Neural crest cell (in vitro differentiated cells): ENCODE data around the gene MXRA8. TPM values are rescaled to one million over a fixed set of nuclear protein-coding genes. Genes with fewer than 3 reads are reported as not detected.

Source experiments
- DNase-seq: peaks from one replicate; pipeline ENCODE4 v3.0.0; 2021; ENCODE audit warnings: low read depth, mixed read lengths, low spot score
- H3K27ac Mint-ChIP-seq: one replicate; pipeline ENCODE4 v1.8.0; 2021; ENCODE audit warnings: mild to moderate bottlenecking, mixed read lengths; ENCODE audit not compliant: unreplicated experiment
- H3K27me3 Mint-ChIP-seq: 2 replicates; pipeline ENCODE4 v1.8.0; 2021; ENCODE audit warnings: low read depth, mild to moderate bottlenecking, mixed read lengths
- H3K36me3 Mint-ChIP-seq: 2 replicates; pipeline ENCODE4 v1.8.0; 2021; ENCODE audit warnings: low read depth, mild to moderate bottlenecking, mixed read lengths
- H3K4me1 Mint-ChIP-seq: 2 replicates; pipeline ENCODE4 v1.8.0; 2021; ENCODE audit warnings: mixed read lengths
- H3K4me3 Mint-ChIP-seq: one replicate; pipeline ENCODE4 v1.8.0; 2021; ENCODE audit warnings: mild to moderate bottlenecking, mixed read lengths
- H3K9me3 Mint-ChIP-seq: 2 replicates; pipeline ENCODE4 v1.8.0; 2021; ENCODE audit warnings: mixed read lengths
- total RNA-seq: library from RNA; stranded (reverse); gene quantifications from 2 replicates; pipeline ENCODE4 v1.2.1, GENCODE V29; 2021
- TF ChIP-seq, protein P1 (sequence below): fragments of 200-600 bp; sonication (generic); conservative IDR thresholded peaks from 2 replicates; pipeline ENCODE4 v1.5.0; 2021; ENCODE audit warnings: antibody characterized with exemption, mild to moderate bottlenecking

MXRA8 gene
- total RNA-seq, 1 donor from 2014 or later = 5.8 TPM

DNA sequence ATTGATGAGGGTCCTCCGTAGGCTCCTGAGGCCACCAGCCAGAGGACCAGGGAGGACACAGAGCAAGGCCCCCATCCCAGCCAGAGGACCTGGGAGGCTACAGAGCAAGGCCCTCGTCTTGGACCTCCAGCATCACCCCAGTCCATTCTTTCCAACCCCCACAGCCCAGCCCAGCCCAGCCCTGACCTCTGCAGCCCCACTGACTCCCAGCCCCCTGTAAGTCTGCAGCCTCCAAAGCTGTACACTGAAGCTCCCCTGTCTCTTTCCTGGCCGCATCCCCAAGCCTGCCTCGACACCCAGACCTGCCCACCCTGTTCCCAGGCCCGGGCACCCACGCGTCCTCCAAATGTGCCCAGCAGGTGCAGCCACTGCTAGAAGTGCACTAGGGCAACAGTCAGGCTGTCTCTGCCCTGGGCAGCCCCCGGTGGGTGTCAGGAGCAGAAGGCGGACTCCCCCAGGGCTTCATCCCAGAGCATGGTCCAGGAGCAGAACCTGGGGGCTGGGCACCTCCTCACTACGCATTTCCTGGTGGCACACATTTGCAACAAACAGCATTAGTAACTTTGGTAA lies 11.2 kb downstream of the MXRA8 start:
- H3K4me3 Mint-ChIP-seq = peak overlapping the region; percentile 85
- TF ChIP-seq, protein P1, sequence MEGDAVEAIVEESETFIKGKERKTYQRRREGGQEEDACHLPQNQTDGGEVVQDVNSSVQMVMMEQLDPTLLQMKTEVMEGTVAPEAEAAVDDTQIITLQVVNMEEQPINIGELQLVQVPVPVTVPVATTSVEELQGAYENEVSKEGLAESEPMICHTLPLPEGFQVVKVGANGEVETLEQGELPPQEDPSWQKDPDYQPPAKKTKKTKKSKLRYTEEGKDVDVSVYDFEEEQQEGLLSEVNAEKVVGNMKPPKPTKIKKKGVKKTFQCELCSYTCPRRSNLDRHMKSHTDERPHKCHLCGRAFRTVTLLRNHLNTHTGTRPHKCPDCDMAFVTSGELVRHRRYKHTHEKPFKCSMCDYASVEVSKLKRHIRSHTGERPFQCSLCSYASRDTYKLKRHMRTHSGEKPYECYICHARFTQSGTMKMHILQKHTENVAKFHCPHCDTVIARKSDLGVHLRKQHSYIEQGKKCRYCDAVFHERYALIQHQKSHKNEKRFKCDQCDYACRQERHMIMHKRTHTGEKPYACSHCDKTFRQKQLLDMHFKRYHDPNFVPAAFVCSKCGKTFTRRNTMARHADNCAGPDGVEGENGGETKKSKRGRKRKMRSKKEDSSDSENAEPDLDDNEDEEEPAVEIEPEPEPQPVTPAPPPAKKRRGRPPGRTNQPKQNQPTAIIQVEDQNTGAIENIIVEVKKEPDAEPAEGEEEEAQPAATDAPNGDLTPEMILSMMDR = no peak
- peaks cover 14% of the 10 kb centered on the region for H3K4me1 Mint-ChIP-seq
- no peaks in the 10 kb centered on the region for H3K9me3 Mint-ChIP-seq
- H3K27ac Mint-ChIP-seq = no peak overlapping the region
- H3K27me3 Mint-ChIP-seq = peaks cover 3% of the 10 kb centered on the region
- no peak for DNase-seq
- H3K36me3 Mint-ChIP-seq = no peaks in the 10 kb centered on the region

DNA sequence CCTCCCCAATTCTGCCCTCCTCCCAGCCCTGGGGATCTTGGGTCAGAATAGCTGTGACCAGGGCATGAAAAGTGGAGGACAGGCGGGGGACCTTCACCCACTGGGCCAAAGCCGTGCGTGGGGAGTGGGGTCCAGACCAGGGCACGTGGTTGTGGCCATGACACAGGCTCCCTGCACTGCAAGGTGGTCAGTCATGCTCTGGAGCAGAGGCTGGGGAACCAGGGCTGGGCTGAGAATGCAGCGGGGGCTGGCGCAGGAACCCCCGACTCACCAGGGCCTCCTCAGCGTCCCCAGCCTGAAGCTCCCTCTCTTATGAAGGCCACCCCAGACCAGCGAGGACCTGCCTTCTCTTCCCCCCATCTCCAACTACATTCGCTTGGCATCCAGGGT lies 11.9 kb downstream of the MXRA8 start:
- Mint-ChIP-seq H3K27ac (no peak overlapping the region), H3K9me3 (no peaks in the 10 kb centered on the region), H3K36me3 (no peaks in the 10 kb centered on the region), H3K27me3 (no peaks in the 10 kb centered on the region), H3K4me1 (peaks cover 13% of the 10 kb centered on the region), H3K4me3 (peak overlapping the region; percentile 85)
- DNase-seq = no peak
- TF ChIP-seq, protein P1 = no peak

DNA sequence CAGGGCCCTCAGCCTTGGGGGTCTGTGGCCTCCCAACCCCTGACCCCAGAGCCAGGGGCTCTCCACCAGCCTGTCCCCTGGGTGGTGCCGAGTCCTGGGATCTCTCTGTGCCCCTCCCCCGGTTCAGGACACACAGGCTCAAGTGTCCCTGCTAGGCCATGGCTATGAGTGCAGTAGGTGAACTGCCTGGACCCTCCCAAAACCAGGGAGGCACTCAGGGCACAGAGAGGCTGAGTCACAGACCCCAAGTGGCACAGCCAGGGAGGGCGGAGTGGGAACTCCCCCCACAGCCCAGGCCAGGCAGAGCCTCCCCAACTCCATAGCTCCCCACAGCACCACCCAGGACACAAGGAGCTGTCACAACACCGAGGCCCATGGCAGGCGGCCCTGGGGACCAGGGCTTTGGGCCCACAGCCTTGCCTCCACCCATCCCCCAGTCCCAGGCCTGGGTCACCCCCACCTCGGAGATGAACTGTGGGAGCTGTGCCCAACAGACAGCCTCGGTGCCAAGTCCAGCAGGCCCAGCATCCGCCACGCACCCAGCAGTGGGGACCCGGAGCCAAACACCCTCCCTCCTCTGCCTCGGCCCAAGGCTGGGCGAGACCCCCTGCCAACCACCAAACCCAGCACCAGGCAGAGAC lies 12.4 kb downstream of the MXRA8 start:
- no peaks in the 10 kb centered on the region for H3K27me3 Mint-ChIP-seq
- TF ChIP-seq, protein P1 = no peak
- no peaks in the 10 kb centered on the region for H3K9me3 Mint-ChIP-seq
- peaks cover 4% of the 10 kb centered on the region for H3K36me3 Mint-ChIP-seq
- no peak for DNase-seq
- H3K27ac Mint-ChIP-seq = no peak overlapping the region
- peak overlapping the region; percentile 38 for H3K4me3 Mint-ChIP-seq
- H3K4me1 Mint-ChIP-seq = peaks cover 13% of the 10 kb centered on the region

DNA sequence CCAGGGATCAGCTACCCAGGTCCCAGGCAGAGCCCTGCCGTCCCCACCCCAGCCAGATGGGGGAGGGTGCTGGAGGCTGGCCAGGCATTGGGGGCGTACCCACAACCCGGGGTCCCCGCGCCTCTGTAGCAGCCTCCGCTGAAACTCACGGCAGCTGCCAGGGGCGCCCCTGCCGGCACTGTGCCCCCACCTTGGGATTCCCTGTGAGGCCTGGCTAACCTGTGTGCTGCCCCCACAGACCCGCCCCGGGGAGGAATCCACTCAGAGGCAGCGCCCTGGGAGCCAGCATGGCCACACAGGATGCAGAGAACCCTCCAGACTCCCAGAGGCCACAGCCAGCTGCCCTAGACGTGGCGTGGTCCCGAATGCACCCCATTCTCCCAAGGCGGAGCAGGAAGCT lies 13.0 kb downstream of the MXRA8 start:
- Mint-ChIP-seq H3K9me3 (no peaks in the 10 kb centered on the region), H3K4me1 (peaks cover 13% of the 10 kb centered on the region), H3K27me3 (no peaks in the 10 kb centered on the region), H3K4me3 (no peak overlapping the region), H3K27ac (no peak overlapping the region), H3K36me3 (peaks cover 10% of the 10 kb centered on the region)
- no peak for DNase-seq
- TF ChIP-seq, protein P1 = no peak

DNA sequence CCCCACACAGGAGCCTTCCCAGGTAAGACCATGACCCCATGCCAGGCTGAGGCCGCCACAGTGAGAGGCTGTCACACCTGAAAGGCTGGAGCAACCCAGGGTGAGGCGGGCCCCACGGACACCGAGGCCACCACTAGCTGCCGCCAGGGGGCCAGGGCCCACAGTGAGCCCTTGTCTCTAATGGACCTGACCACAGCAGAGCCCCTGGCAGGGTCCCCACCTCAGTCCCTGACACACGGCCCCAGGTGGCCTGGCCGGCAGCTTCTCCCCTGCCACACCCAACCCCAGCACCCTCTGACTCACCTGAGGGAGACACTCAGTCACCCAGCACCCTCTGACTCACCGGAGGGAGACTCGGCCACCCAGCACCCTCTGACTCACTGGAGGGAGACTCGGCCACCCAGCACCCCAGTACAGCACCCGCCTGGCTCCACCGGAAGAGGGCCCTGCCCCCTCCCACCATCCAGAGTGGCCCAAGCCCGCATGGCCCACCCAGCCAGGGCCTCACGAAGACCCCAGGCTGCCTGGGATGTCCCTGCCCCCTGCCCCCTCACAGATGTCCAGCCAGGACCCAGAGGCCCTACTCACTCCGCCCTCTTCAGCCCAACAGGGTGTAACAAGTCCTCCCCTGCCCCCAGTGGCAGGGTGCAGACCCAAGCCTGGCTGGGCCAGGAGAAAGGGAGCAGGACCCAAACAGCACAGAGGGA lies 13.5 kb downstream of the MXRA8 start:
- peaks cover 13% of the 10 kb centered on the region for H3K4me1 Mint-ChIP-seq
- TF ChIP-seq, protein P1 = peak; percentile 61
- no peaks in the 10 kb centered on the region for H3K9me3 Mint-ChIP-seq
- H3K36me3 Mint-ChIP-seq = peaks cover 10% of the 10 kb centered on the region
- H3K27me3 Mint-ChIP-seq = no peaks in the 10 kb centered on the region
- peak overlapping the region; percentile 75 for H3K4me3 Mint-ChIP-seq
- DNase-seq = no peak
- no peak overlapping the region for H3K27ac Mint-ChIP-seq
